ENCODE measurements around the gene KLK7.
"Not testable (repeated sequence)": the region's sequence is repeated elsewhere in the genome, so short reads cannot be mapped to it uniquely, and the experiment has no call there.

The KLK7 gene

GRCh38 chr19:51010066-51010795 lies 26.5 kb upstream of the KLK7 start:
- no peak for DNase-seq (ENCODE audit: low read depth)

- no peak for DNase-seq (ENCODE audit: low read depth)
Measured at GRCh38 chr19:51009061-51009891, 25.6 kb upstream of the KLK7 start.

GRCh38 chr19:51007488-51007887 lies 23.8 kb upstream of the KLK7 start:
- DNase-seq (ENCODE audit: low read depth) = no peak

GRCh38 chr19:51006406-51006805 lies 22.7 kb upstream of the KLK7 start:
- no peak for DNase-seq (ENCODE audit: low read depth)

GRCh38 chr19:51005248-51005647 lies 21.5 kb upstream of the KLK7 start:
- no peak for DNase-seq (ENCODE audit: low read depth)

- DNase-seq (ENCODE audit: low read depth) = no peak
Measured at GRCh38 chr19:51003316-51003715, 19.6 kb upstream of the KLK7 start.

GRCh38 chr19:51002542-51003311 lies 19.0 kb upstream of the KLK7 start:
- no peak for DNase-seq (ENCODE audit: low read depth)

- DNase-seq (ENCODE audit: low read depth) = no peak
Measured at GRCh38 chr19:51002089-51002532, 18.4 kb upstream of the KLK7 start.

GRCh38 chr19:51001515-51001914 lies 17.8 kb upstream of the KLK7 start, which contains the start of gene KLK8:
Gene KLK8 (minus strand): TSS chr19:51001604. CDS start chr19:51001167, 437 bp downstream.
- DNase-seq (ENCODE audit: low read depth) = no peak

- DNase-seq (ENCODE audit: low read depth) = no peak
Measured at GRCh38 chr19:51000981-51001380, 17.3 kb upstream of the KLK7 start.

GRCh38 chr19:51000426-51000825 lies 16.7 kb upstream of the KLK7 start:
- no peak for DNase-seq (ENCODE audit: low read depth)

GRCh38 chr19:50998686-50999085 lies 15.0 kb upstream of the KLK7 start:
- no peak for DNase-seq (ENCODE audit: low read depth)

GRCh38 chr19:50998061-50998460 lies 14.3 kb upstream of the KLK7 start:
- no peak for DNase-seq (ENCODE audit: low read depth)

- DNase-seq (ENCODE audit: low read depth) = no peak
Measured at GRCh38 chr19:50994129-50994528, 10.4 kb upstream of the KLK7 start.

GRCh38 chr19:50992666-50993035 lies 8.9 kb upstream of the KLK7 start:
- DNase-seq (ENCODE audit: low read depth) = no peak

- not testable (repeated sequence) for DNase-seq (ENCODE audit: low read depth)
Measured at GRCh38 chr19:50984416-50984815, 699 bp upstream of the KLK7 start.

GRCh38 chr19:50982186-50982585 lies 1.5 kb downstream of the KLK7 start:
- DNase-seq (ENCODE audit: low read depth) = no peak

GRCh38 chr19:50981587-50982146 lies 2.0 kb downstream of the KLK7 start:
- DNase-seq (ENCODE audit: low read depth) = no peak

GRCh38 chr19:50980208-50980607 lies 3.5 kb downstream of the KLK7 start:
- no peak for DNase-seq (ENCODE audit: low read depth)

GRCh38 chr19:50979758-50980157 lies 4.0 kb downstream of the KLK7 start:
- DNase-seq (ENCODE audit: low read depth) = no peak

- DNase-seq (ENCODE audit: low read depth) = no peak
Measured at GRCh38 chr19:50978772-50979390, 4.8 kb downstream of the KLK7 start.

GRCh38 chr19:50977626-50978025 lies 6.1 kb downstream of the KLK7 start:
- no peak for DNase-seq (ENCODE audit: low read depth)

Measured in stimulated activated CD8-positive, alpha-beta memory T cell treated with anti-CD3 and anti-CD28 coated beads, Interleukin-12 subunit alpha, Interleukin-12 subunit beta, amount 100 ng/mL, for 4 hours (primary cell).